Thoracic aorta (tissue), 2 donors: ENCODE data around the gene GLRA3. TPM values are rescaled to one million over a fixed set of nuclear protein-coding genes. Genes with fewer than 3 reads are reported as not detected.
A peak's percentile ranks its signal among the peaks of the same experiment; 100 is the strongest.
"Not testable (repeated sequence)": the region's sequence is repeated elsewhere in the genome, so short reads cannot be mapped to it uniquely, and the experiment has no call there.

Source experiments
- ATAC-seq: fragments of 150-250 bp; one replicate; pipeline ENCODE4 v1.8.0; 2017; ENCODE audit warnings: low read depth; ENCODE audit not compliant: insufficient number of reproducible peaks, low FRiP score
- DNase-seq: peaks from one replicate; pipeline ENCODE4 v3.0.0-alpha.2; 2020; ENCODE audit warnings: low spot score
- H3K27ac ChIP-seq, 2 donors: fragments of 200-600 bp; sonication (generic); 1 replicate in 1 of 2; 2 replicates in 1 of 2; pipeline ENCODE4 v1.5.1; 2016; ENCODE audit warnings: mild to moderate bottlenecking in 2 of 2, moderate library complexity in 2 of 2
- H3K27me3 ChIP-seq: fragments of 200-600 bp; sonication (generic); replicated peaks from 2 replicates; pipeline ENCODE4 v1.6.0; 2016; ENCODE audit warnings: mild to moderate bottlenecking; ENCODE audit not compliant: insufficient read depth
- H3K36me3 ChIP-seq: fragments of 200-600 bp; sonication (generic); one replicate; pipeline ENCODE4 v1.5.1; 2016
- H3K4me1 ChIP-seq, 2 donors: fragments of 200-600 bp; sonication (generic); 1 replicate in 1 of 2; 2 replicates in 1 of 2; pipeline versions ENCODE4 v1.5.1 to v1.6.0; 2016; ENCODE audit warnings: low read depth in 2 of 2, mild to moderate bottlenecking in 1 of 2; ENCODE audit not compliant: control insufficient read depth in 1 of 2
- H3K4me3 ChIP-seq: fragments of 200-600 bp; sonication (generic); 2 replicates; pipeline ENCODE4 v1.5.1; 2016; ENCODE audit warnings: mild to moderate bottlenecking
- H3K9me3 ChIP-seq: fragments of 200-600 bp; sonication (generic); 2 replicates; pipeline ENCODE4 v1.5.1; 2016
- CTCF ChIP-seq: fragments of 200-600 bp; sonication (generic); IDR thresholded peaks from one replicate; pipeline ENCODE4 v1.5.1; 2019; ENCODE audit warnings: antibody characterized with exemption
- total RNA-seq, 2 donors: library from RNA; depleted of rRNA; stranded (reverse); fragments of >200 nt; gene quantifications; one replicate each; pipeline versions ENCODE4 v1.1.0 to v1.2.3, GENCODE V29; 2016

Gene GLRA3
- total RNA-seq, 2 donors from 2014 or later: not detected

- ATAC-seq (no peak), DNase-seq (no peak)
- no peaks in the 10 kb centered on the region for H3K36me3 ChIP-seq
- no peaks in the 10 kb centered on the region for H3K4me1 ChIP-seq
- TF ChIP-seq CTCF: no peak
- H3K9me3 ChIP-seq: no peaks in the 10 kb centered on the region
- H3K4me3 ChIP-seq: no peak overlapping the region
- no peaks in the 10 kb centered on the region for H3K27me3 ChIP-seq
- H3K27ac ChIP-seq: no peak overlapping the region
These were observed 182.7 kb downstream of the GLRA3 start for GRCh38 chr4:174646326-174646725.

- Histone ChIP-seq H3K27me3 (no peaks in the 10 kb centered on the region), H3K36me3 (no peaks in the 10 kb centered on the region), H3K4me1 (no peaks in the 10 kb centered on the region), H3K4me3 (no peak overlapping the region), H3K9me3 (no peaks in the 10 kb centered on the region), H3K27ac (no peak overlapping the region)
- ATAC-seq (no peak), DNase-seq (no peak)
- TF ChIP-seq CTCF: no peak
These were observed 188.9 kb downstream of the GLRA3 start for GRCh38 chr4:174640146-174640545.

- ATAC-seq (no peak), DNase-seq (no peak)
- no peaks in the 10 kb centered on the region for H3K27me3 ChIP-seq
- H3K4me1 ChIP-seq: no peaks in the 10 kb centered on the region
- H3K27ac ChIP-seq: no peak overlapping the region
- no peak for TF ChIP-seq CTCF
- no peaks in the 10 kb centered on the region for H3K9me3 ChIP-seq
- no peaks in the 10 kb centered on the region for H3K36me3 ChIP-seq
- H3K4me3 ChIP-seq: no peak overlapping the region
These were observed 193.3 kb downstream of the GLRA3 start for GRCh38 chr4:174635732-174636131.

GRCh38 chr4:174633399-174633798 is 195.6 kb downstream of the GLRA3 start:
- Histone ChIP-seq H3K27ac (no peak overlapping the region), H3K4me1 (no peaks in the 10 kb centered on the region), H3K9me3 (no peaks in the 10 kb centered on the region), H3K36me3 (no peaks in the 10 kb centered on the region), H3K4me3 (no peak overlapping the region), H3K27me3 (no peaks in the 10 kb centered on the region)
- no peak for DNase-seq
- no peak for ATAC-seq
- no peak for TF ChIP-seq CTCF

- Histone ChIP-seq H3K36me3 (no peaks in the 10 kb centered on the region), H3K4me1 (no peaks in the 10 kb centered on the region), H3K4me3 (no peak overlapping the region), H3K27me3 (no peaks in the 10 kb centered on the region), H3K27ac (no peak overlapping the region), H3K9me3 (no peaks in the 10 kb centered on the region)
- DNase-seq (no peak), ATAC-seq (no peak)
- TF ChIP-seq CTCF: peak; percentile 53
These were observed 196.9 kb downstream of the GLRA3 start for GRCh38 chr4:174631901-174632758.

- DNase-seq, H3K36me3 ChIP-seq, H3K4me3 ChIP-seq, ATAC-seq, H3K9me3 ChIP-seq, H3K27me3 ChIP-seq, H3K27ac ChIP-seq, H3K4me1 ChIP-seq: not testable (repeated sequence)
These were observed 199.1 kb downstream of the GLRA3 start for GRCh38 chr4:174629907-174630450.
